ENCODE measurements around the gene EFNA2.

DNA sequence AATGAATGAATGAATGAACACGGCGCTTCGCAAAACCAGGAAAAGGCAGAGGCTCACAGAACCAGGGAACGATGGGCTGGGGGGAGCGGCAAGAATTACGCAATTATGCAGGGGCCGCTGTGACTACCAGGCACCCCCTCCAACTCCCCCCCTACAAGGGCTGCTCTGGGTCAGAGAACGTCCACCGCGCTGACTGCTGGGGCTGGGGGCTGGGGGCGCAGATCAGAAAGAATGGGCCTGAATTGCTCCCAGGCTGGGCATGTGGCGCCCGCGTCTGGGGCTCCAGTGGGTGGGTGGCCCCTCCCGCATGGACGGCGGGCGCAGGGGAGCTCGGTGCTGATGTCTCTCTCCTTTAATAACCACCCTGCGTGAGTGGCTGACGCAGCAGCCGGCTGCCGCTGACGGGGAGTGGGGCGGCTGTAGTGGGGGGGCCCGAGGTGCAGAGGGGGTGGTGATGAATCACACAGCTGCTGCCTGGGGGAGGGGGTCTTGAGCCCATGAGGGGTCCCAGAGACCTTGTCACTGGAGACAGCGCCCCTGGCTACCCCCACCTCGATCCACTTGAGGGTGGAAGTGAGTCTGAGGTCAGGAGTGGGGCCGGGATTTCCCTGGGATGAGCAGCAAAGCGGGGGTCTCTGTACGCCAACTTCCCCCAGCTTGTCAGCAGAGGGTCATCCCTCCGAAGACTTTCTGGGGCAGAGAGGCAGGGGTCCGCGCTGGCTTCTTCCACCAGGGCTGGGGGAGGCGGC, 18.0 kb upstream of the EFNA2 start:
- TF ChIP-seq, protein P1, sequence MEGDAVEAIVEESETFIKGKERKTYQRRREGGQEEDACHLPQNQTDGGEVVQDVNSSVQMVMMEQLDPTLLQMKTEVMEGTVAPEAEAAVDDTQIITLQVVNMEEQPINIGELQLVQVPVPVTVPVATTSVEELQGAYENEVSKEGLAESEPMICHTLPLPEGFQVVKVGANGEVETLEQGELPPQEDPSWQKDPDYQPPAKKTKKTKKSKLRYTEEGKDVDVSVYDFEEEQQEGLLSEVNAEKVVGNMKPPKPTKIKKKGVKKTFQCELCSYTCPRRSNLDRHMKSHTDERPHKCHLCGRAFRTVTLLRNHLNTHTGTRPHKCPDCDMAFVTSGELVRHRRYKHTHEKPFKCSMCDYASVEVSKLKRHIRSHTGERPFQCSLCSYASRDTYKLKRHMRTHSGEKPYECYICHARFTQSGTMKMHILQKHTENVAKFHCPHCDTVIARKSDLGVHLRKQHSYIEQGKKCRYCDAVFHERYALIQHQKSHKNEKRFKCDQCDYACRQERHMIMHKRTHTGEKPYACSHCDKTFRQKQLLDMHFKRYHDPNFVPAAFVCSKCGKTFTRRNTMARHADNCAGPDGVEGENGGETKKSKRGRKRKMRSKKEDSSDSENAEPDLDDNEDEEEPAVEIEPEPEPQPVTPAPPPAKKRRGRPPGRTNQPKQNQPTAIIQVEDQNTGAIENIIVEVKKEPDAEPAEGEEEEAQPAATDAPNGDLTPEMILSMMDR (IDR thresholded peaks at IDR 0.05), result no peak
- TF ChIP-seq POLR2A (IDR thresholded peaks at IDR 0.05), result no peak

Measured in esophagus squamous epithelium (tissue), 4 donors.